ENCODE data around the gene C16orf82.
"Not testable (repeated sequence)": the region's sequence is repeated elsewhere in the genome, so short reads cannot be mapped to it uniquely, and the experiment has no call there.

C16orf82 gene

DNA sequence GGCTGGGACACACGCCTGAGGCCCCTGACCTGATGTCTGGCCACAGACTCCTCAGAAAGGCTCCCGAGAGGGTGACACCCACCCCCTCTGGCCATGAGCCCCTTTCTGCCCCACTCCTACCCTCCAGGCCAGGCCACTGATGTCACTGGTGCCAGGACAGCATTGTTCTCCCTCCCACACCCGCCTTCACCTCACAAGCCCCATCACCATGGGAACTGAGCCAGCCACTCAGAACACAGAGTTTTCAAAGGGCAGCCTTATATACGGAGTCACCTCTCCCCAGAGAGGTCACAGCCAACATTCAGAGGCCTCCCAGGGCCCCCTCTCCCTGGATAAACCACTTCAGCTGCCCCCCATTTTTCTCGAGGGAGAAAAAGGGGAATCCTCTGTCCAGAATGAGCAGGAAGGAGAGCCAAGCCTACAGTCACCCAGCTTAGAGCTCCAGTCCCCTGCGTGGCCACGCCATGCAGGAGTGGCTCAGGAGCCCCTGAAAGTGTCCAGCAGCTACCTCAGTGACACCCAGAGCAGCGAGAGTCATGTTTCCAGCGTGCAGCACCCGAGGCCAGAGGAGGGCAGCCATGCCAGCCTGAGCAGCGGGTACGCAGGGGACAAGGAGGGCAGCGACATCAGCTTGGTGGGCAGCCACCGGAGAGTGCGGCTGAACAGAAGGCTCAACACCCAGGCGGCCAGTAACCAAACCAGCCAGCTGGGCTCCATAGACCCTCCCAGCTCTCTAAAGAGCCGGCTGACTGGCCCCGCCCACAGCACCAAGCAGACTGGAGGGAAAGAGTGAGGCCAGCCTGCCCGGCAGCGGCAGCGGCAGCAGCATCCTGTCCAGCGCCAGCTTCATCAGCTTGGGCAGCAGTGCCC lies at the start of gene C16orf82:
TSS of gene C16orf82 (plus strand) at position 260 of the 870 bp plus-strand sequence.
- DNase-seq (ENCODE audit: low read depth in 3 of 3): no peak

- DNase-seq (ENCODE audit: low read depth in 3 of 3): no peak
Observed at GRCh38 chr16:27020031-27020430, 46.7 kb upstream of the C16orf82 start.

DNA sequence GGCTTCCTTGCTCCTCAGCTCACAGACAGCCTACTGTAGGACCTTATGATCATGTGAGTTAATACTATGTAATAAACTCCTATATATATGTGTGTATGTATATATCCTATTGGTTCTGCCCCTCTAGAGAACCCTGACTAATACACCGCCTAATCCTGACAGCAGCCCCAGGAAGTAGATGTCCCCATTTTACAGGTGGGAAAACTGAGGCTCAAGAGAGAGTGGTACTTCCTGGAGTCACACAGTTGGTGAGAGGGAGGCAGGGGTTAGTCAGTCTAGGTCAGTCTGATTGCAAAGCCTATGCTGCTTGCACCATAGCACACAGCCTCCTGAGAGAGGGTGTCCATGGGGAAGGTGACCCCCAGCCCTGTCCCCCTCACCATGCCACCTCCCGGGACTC lies 42.7 kb upstream of the C16orf82 start:
- no peak for DNase-seq (ENCODE audit: low read depth in 3 of 3)

DNA sequence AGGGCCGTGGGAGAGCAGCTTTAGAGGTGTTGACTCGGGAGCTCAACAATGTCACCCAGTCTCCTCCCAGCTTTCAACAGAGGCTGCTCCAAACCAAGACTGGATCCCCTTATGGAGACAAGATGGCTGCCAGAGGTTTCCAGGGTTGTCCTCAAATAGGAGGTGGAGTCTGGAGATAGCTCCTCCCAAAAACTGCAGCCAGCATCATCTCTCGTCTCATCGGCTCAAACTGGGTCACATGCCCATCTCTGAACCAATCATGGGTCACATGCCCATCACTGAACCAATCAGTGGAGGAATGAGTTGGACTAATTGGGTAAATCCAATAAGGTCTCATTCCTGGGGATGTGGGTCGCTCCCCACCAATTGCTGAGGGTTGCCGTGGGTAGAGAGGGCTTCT lies 41.1 kb upstream of the C16orf82 start:
- DNase-seq (ENCODE audit: low read depth in 3 of 3): no peak

- DNase-seq (ENCODE audit: low read depth in 3 of 3): no peak
Observed at GRCh38 chr16:27027971-27028370, 38.8 kb upstream of the C16orf82 start.

DNA sequence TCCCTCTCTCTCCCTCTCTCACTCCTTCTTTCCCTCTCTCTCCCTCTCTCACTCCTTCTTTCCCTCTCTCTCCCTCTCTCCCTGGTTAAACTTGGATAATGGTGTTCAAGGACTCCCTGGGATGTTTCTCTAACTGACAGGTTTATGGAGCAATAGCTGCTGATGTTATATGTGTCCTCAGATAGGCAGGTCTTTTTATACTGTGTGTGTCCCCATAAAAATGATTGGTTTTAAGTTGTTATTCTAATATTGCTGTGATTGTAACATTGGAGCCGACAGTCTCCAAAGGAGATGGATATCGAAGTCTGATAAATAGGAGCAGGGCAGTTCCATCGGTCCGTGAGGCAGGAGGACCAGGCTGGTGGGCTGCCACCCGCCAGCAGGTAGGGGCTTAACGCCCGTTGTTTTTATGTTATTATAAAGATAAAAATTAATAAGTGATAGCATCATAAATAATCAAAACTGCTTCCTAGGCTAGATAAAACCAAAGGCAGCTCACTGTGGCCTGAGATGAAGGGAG lies 38.1 kb upstream of the C16orf82 start:
- no peak for DNase-seq (ENCODE audit: low read depth in 3 of 3)

- DNase-seq (ENCODE audit: low read depth in 3 of 3): no peak
Observed at GRCh38 chr16:27029525-27029924, 37.2 kb upstream of the C16orf82 start.

- no peak for DNase-seq (ENCODE audit: low read depth in 3 of 3)
Observed at GRCh38 chr16:27033281-27033979, 33.3 kb upstream of the C16orf82 start.

GRCh38 chr16:27040732-27041131 lies 26.0 kb upstream of the C16orf82 start:
- DNase-seq (ENCODE audit: low read depth in 3 of 3): no peak

DNA sequence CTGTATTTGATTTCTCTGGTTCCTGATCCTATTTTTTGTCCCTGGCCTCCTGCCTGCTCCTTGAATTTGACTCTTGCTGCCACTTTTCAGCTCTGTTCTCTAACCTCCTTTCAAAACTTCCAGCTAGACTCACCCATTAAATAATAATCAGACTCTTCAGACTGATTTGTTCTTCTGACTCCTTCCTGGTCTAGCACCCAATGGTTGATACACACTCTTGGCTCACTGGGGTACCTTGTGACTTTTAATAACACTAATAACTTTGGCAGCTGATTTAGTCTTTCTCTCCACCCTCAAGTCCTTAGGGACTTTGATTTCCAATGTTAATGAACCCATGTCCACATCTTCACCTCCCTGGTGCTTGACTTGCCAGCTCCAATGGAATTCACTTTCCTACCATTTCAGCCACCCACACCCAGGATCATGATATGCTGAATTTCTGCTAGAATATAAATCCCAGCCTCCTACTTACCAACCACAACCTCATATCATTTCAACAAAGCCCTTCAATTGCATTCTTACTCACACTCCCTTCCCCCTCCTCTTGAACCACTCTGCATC lies 19.7 kb upstream of the C16orf82 start:
- DNase-seq (ENCODE audit: low read depth in 3 of 3): no peak

GRCh38 chr16:27048316-27048715 lies 18.4 kb upstream of the C16orf82 start:
- no peak for DNase-seq (ENCODE audit: low read depth in 3 of 3)

- no peak for DNase-seq (ENCODE audit: low read depth in 3 of 3)
Observed at GRCh38 chr16:27049117-27049516, 17.6 kb upstream of the C16orf82 start.

DNA sequence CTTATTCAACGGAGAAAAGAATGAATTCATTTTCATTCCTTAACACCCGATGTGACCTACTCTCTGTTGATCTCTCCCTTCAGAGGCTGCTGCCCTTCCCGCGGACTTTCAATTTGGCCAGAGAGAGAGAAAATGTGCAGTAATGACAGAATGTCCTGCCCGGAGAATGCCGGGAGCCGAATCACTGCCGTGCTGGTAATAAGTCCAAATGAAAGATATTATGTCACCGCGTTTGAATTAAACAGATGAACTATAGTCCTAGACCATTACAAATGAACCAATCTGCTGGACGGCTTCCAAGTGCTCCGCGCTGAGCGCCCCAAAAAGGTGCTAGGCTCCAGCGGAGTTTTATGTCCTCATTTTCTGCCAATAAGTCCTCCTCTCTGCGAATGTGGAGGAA lies 14.7 kb upstream of the C16orf82 start:
- DNase-seq (ENCODE audit: low read depth in 3 of 3): no peak

- no peak for DNase-seq (ENCODE audit: low read depth in 3 of 3)
Observed at GRCh38 chr16:27053996-27054395, 12.7 kb upstream of the C16orf82 start.

DNA sequence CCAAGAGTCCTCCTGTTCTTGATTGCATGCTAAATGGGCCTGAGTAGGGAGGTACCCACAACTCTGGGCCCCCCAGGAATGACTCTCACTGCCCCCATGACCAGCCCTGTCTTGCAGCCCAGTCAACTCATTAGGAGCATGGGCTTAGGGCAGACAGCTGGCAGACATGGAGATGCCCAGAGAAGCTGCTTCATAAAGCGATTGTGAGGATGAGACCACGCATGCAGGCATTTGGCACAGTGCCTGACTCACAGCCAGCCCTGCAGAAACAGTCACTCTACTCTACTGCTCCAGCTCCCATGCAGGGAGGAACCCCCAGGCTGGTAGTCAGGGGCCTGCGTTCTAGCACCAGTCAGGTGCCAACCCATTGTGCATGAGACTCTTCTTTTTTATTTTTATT lies 8.4 kb upstream of the C16orf82 start:
- DNase-seq (ENCODE audit: low read depth in 3 of 3): no peak

GRCh38 chr16:27070776-27071175 lies 4.0 kb downstream of the C16orf82 start:
- no peak for DNase-seq (ENCODE audit: low read depth in 3 of 3)

- DNase-seq (ENCODE audit: low read depth in 3 of 3): no peak
Observed at GRCh38 chr16:27073733-27074132, 7.0 kb downstream of the C16orf82 start.

- DNase-seq (ENCODE audit: low read depth in 3 of 3): no peak
Observed at GRCh38 chr16:27080895-27081294, 14.2 kb downstream of the C16orf82 start.

- DNase-seq (ENCODE audit: low read depth in 3 of 3): no peak
Observed at GRCh38 chr16:27083861-27084261, 17.1 kb downstream of the C16orf82 start.

- no peak for DNase-seq (ENCODE audit: low read depth in 3 of 3)
Observed at GRCh38 chr16:27084307-27085028, 17.7 kb downstream of the C16orf82 start.

DNA sequence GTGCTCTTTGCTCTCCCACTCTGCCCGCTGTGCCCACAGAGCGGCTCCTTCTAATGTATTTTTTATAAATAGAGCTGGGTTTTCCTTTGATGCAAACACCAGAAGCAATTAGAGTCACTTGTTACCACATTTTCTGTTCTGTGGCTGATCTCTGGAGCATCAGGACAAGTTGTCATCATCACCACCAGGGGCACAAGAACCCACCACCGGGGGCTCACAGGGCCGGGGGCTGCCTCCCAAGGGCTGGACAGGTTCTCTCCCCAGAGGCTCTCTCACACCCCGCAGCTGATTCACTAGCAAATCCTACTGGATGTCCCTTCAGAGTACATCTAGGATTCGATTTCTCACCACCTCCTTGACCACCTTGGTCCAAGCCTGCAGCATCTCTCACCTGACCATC lies 18.5 kb downstream of the C16orf82 start:
- DNase-seq (ENCODE audit: low read depth in 3 of 3): no peak

- DNase-seq (ENCODE audit: low read depth in 3 of 3): not testable (repeated sequence)
Observed at GRCh38 chr16:27086031-27086430, 19.3 kb downstream of the C16orf82 start.
